OCI-LY1 (cell line): ENCODE measurements around the gene FAM32A.

Source experiments
- EZH2 ChIP-seq: fragments of 200-600 bp; sonication (generic), shearing (Covaris generic); IDR thresholded peaks from 2 replicates; pipeline ENCODE4 v1.8.0; 2017; ENCODE audit warnings: borderline replicate concordance, mixed run types, mild to moderate bottlenecking, antibody characterized with exemption, low read length, moderate library complexity, mixed read lengths
- TF ChIP-seq, protein P1 (sequence below): fragments of 200-600 bp; sonication (generic), shearing (Covaris generic); IDR thresholded peaks from 2 replicates; pipeline ENCODE4 v1.5.1; 2017; ENCODE audit warnings: mild to moderate bottlenecking, antibody characterized with exemption, low read length, moderate library complexity, mixed read lengths

DNA sequence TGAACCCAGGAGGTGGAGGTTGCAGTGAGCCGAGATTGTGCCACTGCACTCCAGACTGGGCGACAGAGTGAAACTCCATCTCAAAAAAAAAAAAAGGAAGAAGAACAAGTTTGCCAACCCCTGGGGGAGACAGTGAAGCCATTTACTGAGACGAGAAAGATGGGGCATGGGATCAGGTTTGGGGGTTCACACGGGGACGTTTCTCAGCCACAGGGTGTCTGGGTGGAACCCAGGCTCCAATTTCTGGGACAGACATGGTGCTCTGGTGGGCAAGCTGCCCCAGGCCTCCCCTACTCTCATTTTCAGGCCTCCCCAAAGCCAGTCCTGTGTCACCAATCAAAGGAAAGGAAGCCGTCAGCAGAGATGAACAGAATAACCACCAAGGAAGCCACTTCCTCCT lies 28.3 kb upstream of the FAM32A start:
- TF ChIP-seq, protein P1, sequence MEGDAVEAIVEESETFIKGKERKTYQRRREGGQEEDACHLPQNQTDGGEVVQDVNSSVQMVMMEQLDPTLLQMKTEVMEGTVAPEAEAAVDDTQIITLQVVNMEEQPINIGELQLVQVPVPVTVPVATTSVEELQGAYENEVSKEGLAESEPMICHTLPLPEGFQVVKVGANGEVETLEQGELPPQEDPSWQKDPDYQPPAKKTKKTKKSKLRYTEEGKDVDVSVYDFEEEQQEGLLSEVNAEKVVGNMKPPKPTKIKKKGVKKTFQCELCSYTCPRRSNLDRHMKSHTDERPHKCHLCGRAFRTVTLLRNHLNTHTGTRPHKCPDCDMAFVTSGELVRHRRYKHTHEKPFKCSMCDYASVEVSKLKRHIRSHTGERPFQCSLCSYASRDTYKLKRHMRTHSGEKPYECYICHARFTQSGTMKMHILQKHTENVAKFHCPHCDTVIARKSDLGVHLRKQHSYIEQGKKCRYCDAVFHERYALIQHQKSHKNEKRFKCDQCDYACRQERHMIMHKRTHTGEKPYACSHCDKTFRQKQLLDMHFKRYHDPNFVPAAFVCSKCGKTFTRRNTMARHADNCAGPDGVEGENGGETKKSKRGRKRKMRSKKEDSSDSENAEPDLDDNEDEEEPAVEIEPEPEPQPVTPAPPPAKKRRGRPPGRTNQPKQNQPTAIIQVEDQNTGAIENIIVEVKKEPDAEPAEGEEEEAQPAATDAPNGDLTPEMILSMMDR: no peak
- TF ChIP-seq EZH2: no peak
